NCI-H128 (cell line): Measurements from ENCODE around the gene RPSA.
"Not testable (repeated sequence)": the region's sequence is repeated elsewhere in the genome, so short reads cannot be mapped to it uniquely, and the experiment has no call there.

Source experiments
- DNase-seq: peaks from one replicate; lab custom pipeline; 2025; ENCODE audit not compliant: unreplicated experiment; lab: John Stamatoyannopoulos, UW

RPSA gene

DNA sequence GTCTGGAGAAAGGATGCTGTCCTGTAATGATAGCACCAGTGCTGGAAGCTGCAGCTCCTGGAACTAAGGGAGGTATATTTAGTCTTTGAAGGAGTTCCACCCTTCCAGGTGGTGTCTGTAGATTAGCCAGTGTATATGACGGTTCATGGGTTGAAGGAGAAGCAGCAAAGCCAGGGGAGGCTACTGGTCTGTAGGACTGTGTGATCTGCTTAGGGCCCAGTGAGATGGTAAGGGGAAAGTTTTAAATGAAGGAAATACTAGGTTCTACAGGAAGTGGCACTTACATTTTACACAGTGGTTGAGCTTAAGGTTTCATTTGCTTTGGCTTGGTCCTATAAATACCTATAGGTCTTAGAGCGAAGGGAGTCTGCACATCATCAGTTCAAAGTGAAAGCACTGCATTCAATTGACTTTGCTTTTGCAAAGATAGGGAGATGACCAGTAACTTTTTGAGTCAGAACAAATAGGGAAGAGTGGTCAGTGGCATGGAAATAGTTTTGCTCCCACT, 17.7 kb upstream of the RPSA start:
- no peak for DNase-seq

DNA sequence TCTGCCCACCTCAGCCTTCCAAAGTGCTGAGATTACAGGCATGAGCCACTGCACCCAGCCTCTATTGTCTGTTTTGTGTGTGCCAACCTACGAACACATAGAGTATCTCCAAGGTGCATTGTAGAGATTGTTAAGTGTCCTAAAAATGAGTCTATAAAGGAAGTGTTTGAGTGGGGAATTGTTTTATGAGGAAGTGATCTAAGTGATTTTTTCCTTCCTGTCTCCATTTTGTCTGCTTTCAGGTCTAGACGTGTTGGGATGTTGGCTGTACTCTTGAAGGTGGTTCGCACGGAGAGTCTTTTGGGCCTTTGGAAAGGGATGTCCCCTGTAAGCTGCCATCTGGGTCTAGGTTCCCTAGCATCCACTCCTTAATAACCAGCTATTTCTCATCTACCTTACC, 16.3 kb upstream of the RPSA start:
- DNase-seq: no peak

DNA sequence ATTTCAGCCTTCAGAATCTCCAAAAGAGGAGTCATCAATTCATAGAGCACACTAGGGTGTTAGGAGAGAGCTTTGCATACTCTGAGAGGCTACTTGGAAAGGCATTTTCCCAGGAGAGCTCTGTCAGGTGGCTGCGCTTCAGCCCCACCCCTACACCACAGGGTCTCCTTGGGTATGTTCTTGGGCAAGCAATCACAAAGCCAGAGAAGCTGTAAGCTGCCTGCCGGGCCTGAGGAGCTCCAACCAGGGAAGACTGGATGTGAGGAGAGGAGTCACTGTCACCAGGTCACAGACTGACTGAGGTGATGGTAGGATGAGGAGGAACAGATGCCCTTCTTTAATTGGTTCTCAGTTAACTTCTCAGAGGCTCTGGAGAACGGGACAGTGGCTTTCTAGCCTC, 9.8 kb upstream of the RPSA start:
- no peak for DNase-seq

DNA sequence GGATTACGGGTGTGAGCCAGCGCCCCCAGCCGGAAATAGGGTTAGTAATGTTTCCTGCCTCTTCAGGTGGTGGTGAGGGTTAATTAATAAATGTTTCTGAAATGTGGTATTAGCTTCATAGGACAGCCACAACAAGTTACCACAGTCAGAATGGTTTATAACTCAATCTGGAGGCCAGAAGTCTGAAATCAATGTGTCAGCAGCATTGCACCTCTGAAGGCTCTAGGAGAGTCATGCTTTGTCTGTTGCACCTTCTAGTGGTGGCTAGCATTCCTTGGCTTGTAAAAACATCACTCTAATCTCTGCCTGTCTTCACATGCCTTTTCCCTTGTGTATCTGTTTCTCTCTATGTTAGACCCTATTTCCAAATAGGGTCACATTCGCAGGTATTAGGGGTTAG, 7.8 kb upstream of the RPSA start:
- DNase-seq: no peak

DNA sequence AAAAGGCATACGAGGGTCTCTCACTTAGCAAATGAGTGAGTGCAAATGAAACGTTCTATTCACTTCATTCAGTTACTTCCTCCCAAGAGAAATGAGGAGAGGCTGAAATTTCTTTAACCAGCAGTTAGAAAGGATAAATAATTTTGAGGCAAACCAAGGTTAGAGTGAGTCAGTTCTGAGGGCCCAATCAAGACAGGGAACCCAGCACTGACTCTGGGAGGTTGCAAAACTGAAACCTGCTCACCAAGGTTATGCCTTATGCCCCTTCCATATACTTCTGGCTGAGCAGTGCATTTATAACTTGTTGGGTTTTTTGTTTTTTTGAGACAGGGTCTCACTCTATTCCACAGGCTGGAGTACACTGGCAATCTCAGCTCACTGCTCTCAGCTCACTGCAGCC, 4.5 kb upstream of the RPSA start:
- no peak for DNase-seq

DNA sequence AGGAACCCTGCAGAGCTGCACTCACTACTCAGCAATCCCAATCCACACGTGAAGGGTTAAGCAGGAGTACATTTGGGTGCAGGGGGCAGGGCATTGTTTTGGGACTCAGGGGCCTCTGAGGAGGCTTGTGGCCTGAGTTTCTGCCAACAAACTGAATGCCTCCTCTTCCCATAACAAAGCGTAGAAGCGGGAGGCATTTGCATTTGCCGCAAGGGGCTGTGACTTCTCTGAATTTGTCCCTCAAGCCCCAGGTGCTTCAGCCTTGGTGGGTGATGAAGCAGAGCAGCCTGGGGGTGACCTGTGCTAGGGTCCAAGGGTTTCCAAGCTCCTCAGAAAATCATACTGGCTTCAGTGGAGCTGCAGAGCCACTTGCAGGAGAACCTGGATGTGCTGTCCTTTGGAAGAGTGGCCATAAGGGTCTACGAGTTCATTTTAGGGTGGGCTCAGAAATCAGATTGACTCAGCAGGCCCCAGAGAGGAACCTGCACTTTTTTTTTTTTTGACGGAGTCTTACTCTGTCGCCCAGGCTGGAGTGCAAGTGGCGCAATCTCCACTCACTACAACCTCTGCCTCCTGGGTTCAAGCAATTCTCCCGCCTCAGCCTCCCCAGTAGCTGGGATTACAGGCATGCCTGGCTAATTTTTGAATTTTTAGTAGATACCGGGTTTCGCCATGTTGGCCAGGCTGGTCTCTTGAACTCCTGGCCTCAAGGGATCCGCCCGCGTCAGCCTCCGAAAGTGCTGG, 1.4 kb upstream of the RPSA start:
- DNase-seq: no peak

DNA sequence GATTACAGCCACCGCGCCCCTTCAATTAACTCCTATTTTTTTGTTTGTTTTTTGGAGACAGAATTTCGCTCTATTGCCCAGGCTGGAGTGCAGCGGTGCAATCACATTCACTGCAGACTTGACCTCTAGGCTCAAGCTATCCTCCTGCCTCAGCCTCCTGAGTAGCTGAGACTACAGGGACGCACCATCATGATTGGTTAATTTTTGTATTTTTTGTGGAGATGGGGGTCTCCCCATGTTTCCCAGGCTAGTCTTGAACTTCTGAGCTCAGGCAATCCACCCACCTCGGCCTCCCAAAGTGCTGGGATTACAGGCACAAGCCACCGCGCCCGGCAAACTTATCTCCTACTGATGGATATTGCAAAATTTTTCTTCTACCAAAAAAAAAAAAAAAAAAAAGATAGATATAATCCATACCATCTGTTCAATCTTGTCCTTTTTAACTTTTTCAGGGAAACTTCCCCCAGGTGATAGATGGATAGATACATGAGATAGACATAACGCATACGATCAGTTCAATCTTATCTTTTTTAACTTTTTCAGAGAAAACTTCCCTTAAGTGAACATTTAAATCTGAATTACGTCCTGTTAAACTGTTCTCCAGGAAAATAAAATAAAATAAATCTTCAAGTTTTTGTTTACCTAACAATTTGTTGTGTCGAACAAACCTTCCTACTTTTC, 693 bp upstream of the RPSA start:
- DNase-seq: no peak

DNA sequence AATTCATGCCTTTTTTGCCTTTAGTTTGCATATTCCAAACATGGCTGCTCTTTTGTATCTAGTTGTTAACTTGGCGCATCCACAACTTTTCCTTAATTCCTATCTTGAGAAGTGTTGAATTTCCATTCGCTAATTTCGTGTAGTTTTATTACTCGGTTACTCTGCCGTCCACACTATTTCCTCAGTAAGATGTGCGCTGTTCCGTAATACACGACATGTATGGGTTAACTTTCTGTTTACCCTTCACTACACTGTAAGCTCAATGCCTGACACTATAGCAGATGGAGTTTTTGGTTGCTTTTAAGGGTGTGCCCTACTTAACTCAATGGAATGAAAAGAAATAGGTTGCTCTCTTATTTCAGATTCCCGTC, 724 bp downstream of the RPSA start:
- no peak for DNase-seq

DNA sequence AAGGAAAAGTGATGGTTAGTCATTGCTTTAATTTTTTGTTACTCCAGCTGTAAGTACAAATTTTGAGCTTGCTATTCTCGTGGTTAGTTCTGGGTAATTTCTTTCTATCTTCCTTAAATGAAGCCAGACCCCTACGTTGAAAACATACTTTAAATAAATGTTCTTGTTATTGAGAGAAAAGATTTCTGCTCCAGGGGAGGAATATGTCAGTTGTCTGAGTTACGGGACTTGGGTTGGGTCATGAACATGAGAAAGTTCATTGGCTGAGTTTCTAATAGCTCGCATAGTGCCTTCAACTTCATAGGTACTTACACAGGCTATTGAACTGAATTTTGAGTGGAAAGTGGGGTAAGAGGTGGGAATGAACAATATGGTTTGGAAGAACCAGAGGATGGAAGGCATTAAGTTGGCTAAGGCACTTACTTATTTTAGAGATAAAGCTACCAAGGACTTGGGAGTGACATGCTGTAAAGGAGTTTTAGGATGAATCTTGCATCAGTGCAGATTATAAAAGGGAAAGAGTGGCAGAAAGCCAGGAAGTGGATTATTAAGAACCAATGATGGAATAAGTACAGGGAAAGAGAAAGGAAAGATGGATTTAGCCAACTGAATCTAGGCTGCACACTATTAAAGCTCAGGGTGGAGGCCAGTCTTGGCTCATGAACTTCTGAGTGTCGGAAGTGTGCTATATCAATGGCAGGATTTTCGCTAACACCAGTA, 1.4 kb downstream of the RPSA start:
- no peak for DNase-seq

DNA sequence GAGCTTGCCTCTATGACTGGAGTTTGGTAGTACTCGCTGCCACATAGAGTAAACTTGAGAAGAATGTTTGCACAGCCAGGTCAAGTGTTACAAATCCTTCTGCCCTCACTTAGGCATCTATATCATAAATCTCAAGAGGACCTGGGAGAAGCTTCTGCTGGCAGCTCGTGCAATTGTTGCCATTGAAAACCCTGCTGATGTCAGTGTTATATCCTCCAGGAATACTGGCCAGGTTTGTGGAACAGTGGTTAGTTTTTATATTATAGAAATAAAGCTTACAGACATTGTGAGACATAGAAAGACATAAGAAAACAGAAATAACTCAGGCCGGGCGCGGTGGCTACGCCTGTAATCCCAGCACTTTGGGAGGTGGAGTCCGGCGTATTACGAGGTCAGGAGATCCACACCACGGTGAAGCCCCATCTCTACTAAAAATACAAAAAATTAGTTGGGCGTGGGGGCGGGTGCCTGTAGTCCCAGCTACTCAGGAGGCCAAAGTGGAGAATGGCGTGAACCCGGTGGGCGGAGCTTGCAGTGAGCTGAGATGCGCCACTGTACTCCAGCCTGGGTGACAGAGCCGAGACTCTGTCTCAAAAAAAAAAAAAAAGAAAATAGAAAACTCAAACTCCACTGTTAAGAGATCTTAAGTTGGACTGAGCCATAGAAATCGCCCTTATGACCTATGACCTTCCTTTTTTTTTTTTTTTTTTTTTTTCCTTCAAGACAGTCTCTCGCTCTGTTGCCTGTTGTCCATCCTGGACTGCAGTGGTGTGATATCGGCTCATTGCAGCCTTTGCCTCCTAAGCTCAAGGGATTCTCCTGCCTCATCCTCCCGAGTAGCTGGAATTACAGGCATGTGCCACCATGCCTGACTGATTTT, 2.2 kb downstream of the RPSA start:
- DNase-seq: no peak

DNA sequence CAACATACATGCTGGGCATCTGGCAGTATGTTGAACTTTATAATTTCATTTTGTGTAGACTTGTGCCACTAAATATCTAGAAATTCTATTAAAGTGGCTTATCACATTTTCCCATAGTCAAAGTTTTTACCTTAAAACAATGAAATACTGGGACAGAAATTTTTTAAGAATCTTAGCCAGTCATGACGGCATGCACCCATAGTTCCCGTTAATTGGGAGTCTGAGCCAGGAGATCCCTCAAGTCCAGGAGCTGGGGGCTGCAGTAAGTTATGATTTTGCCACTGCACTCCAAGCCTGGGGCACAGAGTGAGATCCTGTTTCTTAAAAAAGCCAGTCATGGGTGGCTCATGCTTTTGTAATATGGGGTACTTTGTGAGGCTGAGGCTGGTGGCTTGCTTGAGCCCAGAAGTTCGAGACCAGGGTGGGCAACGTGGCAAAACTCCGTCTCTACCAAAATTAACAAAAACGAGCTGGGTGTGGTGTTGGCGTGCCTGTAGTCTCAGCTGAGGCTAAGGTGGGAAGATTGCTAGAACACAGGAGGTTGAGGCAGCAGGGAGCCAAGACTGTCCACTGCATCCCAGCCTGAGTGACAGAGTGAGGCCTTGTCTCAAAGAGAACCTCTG, 3.1 kb downstream of the RPSA start:
- DNase-seq: no peak

DNA sequence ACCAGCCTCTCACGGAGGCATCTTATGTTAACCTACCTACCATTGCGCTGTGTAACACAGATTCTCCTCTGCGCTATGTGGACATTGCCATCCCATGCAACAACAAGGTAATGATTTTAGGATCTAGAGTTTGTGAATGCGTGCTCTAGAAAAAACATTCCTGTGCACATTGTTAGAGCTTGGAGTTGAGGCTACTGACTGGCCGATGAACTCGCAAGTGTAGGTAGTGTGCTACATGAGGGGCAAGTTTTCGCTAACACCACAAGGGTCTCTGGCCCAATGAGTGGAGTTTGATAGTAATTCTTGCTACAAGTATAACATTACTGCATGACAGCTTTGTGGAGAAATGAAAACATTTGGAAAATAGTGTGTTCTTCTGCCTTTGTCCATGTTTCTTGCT, 4.4 kb downstream of the RPSA start:
- DNase-seq: no peak

DNA sequence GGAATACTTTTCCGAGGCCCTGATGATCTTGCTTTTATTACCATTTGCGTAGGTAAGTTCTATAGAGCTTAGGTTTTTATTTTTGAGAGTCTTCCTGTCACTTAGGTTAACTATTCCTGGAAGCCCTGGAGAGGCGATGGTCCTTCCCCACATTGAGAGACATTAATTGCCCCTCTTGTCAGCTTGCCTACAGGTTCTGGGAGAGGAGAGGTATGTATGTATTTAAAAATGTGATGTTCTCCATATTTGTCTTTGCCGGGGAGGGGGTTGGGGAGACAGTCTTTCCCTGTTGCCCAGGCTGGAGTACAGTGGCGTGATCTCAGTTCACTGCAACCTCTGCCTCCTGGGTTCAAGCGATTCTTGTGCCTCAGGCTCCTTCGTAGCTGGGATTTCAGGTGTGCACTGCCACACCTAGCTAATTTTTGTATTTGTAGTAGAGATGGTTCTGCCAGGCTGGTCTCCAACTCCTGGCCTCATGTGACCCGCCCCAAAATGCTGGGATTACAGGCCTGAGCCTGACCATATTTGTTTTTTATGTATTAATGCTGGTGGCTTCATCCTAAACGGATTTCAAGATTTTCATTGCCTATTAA, 6.2 kb downstream of the RPSA start:
- no peak for DNase-seq

DNA sequence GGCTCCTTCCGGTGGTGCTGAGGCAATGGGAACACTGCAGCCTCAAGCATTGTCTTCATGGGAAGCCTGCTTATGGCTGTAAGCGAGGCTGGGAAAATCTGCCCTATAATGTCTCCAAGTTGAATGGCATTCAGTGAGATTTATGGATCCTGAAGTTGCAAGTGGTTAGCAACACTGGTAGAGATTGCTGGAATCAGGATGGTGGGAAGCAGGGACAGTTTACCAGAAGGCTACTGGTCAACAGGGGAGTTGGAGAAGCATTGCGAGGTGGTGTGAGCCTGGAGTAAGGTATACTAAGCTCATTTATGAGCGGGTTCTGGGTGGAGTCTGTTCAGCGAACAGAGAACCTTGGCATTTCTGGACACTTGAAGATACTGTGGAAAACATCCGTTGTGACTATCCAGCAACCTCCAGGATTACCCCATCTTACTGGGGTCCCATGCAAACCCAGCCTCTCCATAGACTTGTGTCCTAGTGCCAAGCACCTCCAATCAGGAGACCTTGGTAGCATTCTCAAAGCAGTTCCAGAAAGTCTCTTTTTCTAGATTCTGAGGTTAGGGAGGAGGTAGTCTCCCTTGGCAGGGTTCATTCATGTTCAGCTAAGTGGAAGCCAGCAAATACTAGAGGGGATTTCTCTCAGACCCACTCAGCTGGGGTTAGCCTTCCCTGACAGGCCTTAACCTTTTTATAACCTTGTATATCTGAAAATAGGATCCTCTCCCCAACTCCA, 7.3 kb downstream of the RPSA start:
- no peak for DNase-seq

DNA sequence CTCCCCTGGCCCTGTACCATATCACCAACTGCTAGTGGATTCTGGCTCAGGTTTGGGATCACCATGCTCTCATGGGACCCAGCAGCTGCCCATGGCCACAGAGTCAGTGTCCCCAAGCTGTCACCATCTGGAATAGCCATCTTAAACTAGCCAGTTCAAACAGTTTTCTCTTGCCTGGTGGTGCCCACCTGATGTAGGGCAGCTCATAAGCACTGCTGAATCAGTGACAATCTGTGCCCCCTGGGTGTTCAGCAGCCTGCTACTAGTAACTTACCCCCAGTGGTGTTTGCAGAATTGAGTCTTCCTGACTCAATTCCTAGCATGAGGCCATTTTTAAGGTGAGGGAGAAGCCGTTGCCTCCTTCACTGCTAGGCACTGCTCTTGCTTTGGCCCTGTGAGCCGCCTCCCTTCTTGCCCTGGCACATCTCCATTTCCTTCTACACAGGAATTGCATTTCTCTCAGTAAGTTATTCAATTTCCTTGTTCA, 7.9 kb downstream of the RPSA start:
- DNase-seq: no peak

DNA sequence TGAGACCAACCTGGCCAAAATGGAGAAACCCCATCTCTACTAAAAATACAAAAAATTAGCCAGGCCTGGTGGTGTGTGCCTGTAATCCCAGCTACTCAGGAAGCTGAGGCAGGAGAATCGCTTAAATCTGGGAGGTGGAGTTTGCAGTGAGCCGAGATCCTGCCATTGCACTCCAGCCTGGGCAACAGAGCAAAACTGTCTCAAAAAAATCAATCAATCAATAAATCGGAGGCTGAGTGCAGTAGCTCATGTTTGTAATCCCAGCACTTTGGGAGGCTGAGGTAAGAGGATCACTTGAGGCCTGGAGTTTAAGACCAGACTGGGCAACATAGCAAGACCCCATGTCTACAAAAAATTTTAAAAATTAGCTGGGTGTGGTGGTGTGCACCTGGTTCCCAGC, 8.8 kb downstream of the RPSA start:
- DNase-seq: not testable (repeated sequence)

DNA sequence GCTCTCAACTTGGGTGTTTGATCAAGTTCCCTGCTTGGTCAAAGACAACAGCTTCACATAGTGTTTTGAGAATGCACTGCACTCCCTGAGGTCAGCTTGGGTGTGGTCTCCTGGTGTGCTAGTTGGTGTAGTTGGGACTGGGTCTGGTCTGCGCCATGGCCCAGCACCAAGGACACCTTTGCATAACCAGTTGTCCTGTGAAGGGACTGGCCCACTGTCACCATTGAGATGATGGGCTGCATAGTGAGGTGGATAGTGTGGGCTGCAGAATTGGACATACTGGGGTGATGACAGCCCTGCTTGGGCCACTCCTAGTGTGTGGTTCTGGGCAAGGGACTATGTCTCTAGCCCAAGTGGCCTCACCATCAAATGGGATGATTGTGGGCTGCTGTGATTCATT, 9.5 kb downstream of the RPSA start:
- DNase-seq: no peak

DNA sequence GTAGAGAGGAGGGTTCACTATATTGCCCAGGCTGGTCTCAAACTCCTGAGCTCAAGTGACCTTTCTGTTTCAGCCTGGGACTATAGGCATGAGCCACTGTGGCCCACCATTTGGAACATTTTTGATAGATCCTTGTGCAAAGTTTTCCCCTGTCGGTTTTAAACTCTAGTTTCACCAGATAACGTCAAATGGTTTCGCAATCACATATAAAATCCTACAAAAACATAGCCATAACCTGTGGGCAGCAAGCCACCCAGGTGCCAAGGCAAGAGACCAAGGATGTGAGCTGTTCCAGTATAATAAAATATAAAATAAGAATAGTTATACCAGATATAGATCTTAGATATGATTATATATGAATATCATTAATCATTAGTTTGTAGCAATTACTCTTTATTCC, 10.5 kb downstream of the RPSA start:
- DNase-seq: not testable (repeated sequence)

DNA sequence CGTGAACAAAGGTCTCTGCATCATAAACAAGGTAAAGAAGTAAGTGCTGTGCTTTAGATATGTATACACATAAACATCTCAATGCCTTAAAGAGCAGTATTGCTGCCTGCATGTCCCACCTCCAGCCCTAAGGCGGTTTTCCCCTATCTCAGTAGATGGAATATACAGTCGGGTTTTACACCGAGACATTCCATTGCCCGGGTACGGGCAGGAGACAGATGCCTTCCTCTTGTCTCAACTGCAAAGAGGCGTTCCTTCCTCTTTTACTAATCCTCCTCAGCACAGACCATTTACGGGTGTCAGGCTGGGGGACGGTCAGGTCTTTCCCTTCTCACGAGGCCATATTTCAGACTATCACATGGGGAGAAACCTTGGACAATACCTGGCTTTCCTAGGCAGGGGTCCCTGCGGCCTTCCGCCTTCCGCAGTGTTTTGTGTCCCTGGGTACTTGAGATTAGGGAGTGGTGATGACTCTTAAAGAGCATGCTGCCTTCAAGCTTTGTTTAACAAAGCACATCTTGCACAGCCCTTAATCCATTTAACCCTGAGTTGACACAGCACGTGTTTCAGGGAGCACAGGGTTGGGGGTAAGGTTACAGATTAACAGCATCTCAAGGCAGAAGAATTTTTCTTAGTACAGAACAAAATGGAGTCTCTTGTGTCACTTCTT, 12.2 kb downstream of the RPSA start:
- DNase-seq: not testable (repeated sequence)
